Smooth muscle cell of the coronary artery (primary cell): ENCODE data around the gene TREML4. TPM values are rescaled to one million over a fixed set of nuclear protein-coding genes. Genes with fewer than 3 reads are reported as not detected.

Experiments
- total RNA-seq: library from RNA; depleted of rRNA; stranded (reverse); fragments of >200 nt; gene quantifications from 2 replicates; pipeline ENCODE4 v1.2.3, GENCODE V29; 2014; ENCODE audit warnings: low replicate concordance

The TREML4 gene, protein sequence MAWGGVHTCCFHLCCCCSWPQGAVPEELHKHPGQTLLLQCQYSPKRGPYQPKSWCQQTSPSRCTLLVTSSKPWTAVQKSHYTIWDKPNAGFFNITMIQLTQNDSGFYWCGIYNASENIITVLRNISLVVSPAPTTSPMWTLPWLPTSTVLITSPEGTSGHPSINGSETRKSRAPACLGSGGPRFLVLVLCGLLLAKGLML
- total RNA-seq: not detected in 2 replicates

GRCh38 chr6:41228096-41228495 lies at the start of gene TREML4:
TSS of gene TREML4 (plus strand) at chr6:41228349. CDS start at chr6:41228428, 79 bp downstream.

GRCh38 chr6:41200901-41201763 lies 27.0 kb upstream of the TREML4 start, which contains the start of gene TREML2:
TSS of gene TREML2 (minus strand) at chr6:41201149. CDS start at chr6:41201008, 141 bp downstream.

GRCh38 chr6:41286544-41287346 lies 58.6 kb downstream of the TREML4 start, which contains the start of gene TREM1:
TSS of gene TREM1 (minus strand) at chr6:41286682. CDS start at chr6:41286655, 27 bp downstream.

Other genes with a start within 250 kb of the TREML4 start
- gene UNC5CL, start 189.1 kb upstream of the TREML4 start, total RNA-seq: under 0.01 and 0.12 TPM in 2 replicates
- gene TSPO2, start 185.9 kb upstream of the TREML4 start, total RNA-seq: not detected in 2 replicates
- gene APOBEC2, start 175.1 kb upstream of the TREML4 start, total RNA-seq: not detected in 2 replicates
- gene OARD1, start 156.0 kb upstream of the TREML4 start, total RNA-seq: 9.4 and 10.5 TPM in 2 replicates
- 16.4 TPM in 2 replicates for gene NFYA, start 155.4 kb upstream of the TREML4 start, total RNA-seq
- gene TREML1, start 74.0 kb upstream of the TREML4 start, total RNA-seq: not detected in 2 replicates
- gene TREM2, start 65.2 kb upstream of the TREML4 start, total RNA-seq: 0.12 TPM in 1 of 2 replicates, not detected in the other
- not detected in 2 replicates for gene TREML2, start 27.2 kb upstream of the TREML4 start, total RNA-seq
- gene TREM1, start 58.3 kb downstream of the TREML4 start, total RNA-seq: 1.5 TPM in 1 of 2 replicates, not detected in the other
- not detected in 2 replicates for gene NCR2, start 107.3 kb downstream of the TREML4 start, total RNA-seq